ENCODE measurements around the gene CST9L.

Gene CST9L

GRCh38 chr20:23587631-23588030 lies 19.3 kb upstream of the CST9L start:
- Histone ChIP-seq H3K9me3 (ENCODE audit: control insufficient read depth, insufficient read depth, low read length) (peaks cover 2% of the 10 kb centered on the region; the same call in 1 of the 2 replicates), H3K27me3 (ENCODE audit: control insufficient read depth, low read length) (no peaks in the 10 kb centered on the region), H3K27ac (ENCODE audit: low read depth, low read length) (no peak overlapping the region), H4K20me1 (ENCODE audit: control insufficient read depth, insufficient read depth, low read depth, low read length) (no peaks in the 10 kb centered on the region), H3K4me2 (ENCODE audit: low read length) (no peak overlapping the region), H3K79me2 (ENCODE audit: control insufficient read depth, low read length) (no peaks in the 10 kb centered on the region), H3F3A (ENCODE audit: control insufficient read depth, insufficient read depth) (no peaks in the 10 kb centered on the region), H3K4me3 (ENCODE audit: low read length) (no peak overlapping the region), H3K9me2 (replicated peaks; ENCODE audit: control insufficient read depth, low read length) (no peaks in the 10 kb centered on the region), H3K4me1 (ENCODE audit: control insufficient read depth, low read length) (no peaks in the 10 kb centered on the region), H3K36me3 (ENCODE audit: control insufficient read depth, low read length) (no peaks in the 10 kb centered on the region)
- no peak for TF ChIP-seq CTCF (IDR thresholded peaks at IDR 0.05; ENCODE audit: low read depth, low read length, poor library complexity, severe bottlenecking)
- no peak for TF ChIP-seq EZH2phosphoT487 (IDR thresholded peaks at IDR 0.05; ENCODE audit: borderline replicate concordance, low read length)

GRCh38 chr20:23586735-23587525 lies 18.6 kb upstream of the CST9L start:
- H3K27me3 ChIP-seq (ENCODE audit: control insufficient read depth, low read length), result no peaks in the 10 kb centered on the region
- H3F3A ChIP-seq (ENCODE audit: control insufficient read depth, insufficient read depth), result no peaks in the 10 kb centered on the region
- H3K36me3 ChIP-seq (ENCODE audit: control insufficient read depth, low read length), result no peaks in the 10 kb centered on the region
- TF ChIP-seq EZH2phosphoT487 (IDR thresholded peaks at IDR 0.05; ENCODE audit: borderline replicate concordance, low read length) (no peak), CTCF (IDR thresholded peaks at IDR 0.05; ENCODE audit: low read depth, low read length, poor library complexity, severe bottlenecking) (no peak)
- no peaks in the 10 kb centered on the region for H3K79me2 ChIP-seq (ENCODE audit: control insufficient read depth, low read length)
- H3K4me2 ChIP-seq (ENCODE audit: low read length), result no peak overlapping the region
- H3K27ac ChIP-seq (ENCODE audit: low read depth, low read length), result no peak overlapping the region
- no peak overlapping the region for H3K4me3 ChIP-seq (ENCODE audit: low read length)
- H3K9me2 ChIP-seq (replicated peaks; ENCODE audit: control insufficient read depth, low read length), result no peaks in the 10 kb centered on the region
- H3K4me1 ChIP-seq (ENCODE audit: control insufficient read depth, low read length), result no peaks in the 10 kb centered on the region
- no peaks in the 10 kb centered on the region for H4K20me1 ChIP-seq (ENCODE audit: control insufficient read depth, insufficient read depth, low read depth, low read length)
- peaks cover 2% of the 10 kb centered on the region; the same call in 1 of the 2 replicates for H3K9me3 ChIP-seq (ENCODE audit: control insufficient read depth, insufficient read depth, low read length)

- Histone ChIP-seq H3K27me3 (ENCODE audit: control insufficient read depth, low read length) (no peaks in the 10 kb centered on the region), H3F3A (ENCODE audit: control insufficient read depth, insufficient read depth) (no peaks in the 10 kb centered on the region), H3K36me3 (ENCODE audit: control insufficient read depth, low read length) (no peaks in the 10 kb centered on the region), H4K20me1 (ENCODE audit: control insufficient read depth, insufficient read depth, low read depth, low read length) (no peaks in the 10 kb centered on the region), H3K4me3 (ENCODE audit: low read length) (no peak overlapping the region), H3K4me2 (ENCODE audit: low read length) (no peak overlapping the region), H3K4me1 (ENCODE audit: control insufficient read depth, low read length) (no peaks in the 10 kb centered on the region), H3K27ac (ENCODE audit: low read depth, low read length) (no peak overlapping the region), H3K9me2 (replicated peaks; ENCODE audit: control insufficient read depth, low read length) (no peaks in the 10 kb centered on the region), H3K79me2 (ENCODE audit: control insufficient read depth, low read length) (no peaks in the 10 kb centered on the region), H3K9me3 (ENCODE audit: control insufficient read depth, insufficient read depth, low read length) (peaks cover 2% of the 10 kb centered on the region; the same call in 1 of the 2 replicates)
- TF ChIP-seq CTCF (IDR thresholded peaks at IDR 0.05; ENCODE audit: low read depth, low read length, poor library complexity, severe bottlenecking) (no peak), EZH2phosphoT487 (IDR thresholded peaks at IDR 0.05; ENCODE audit: borderline replicate concordance, low read length) (no peak)
Observed at GRCh38 chr20:23585808-23586734, 17.8 kb upstream of the CST9L start.
